ENCODE measurements around the gene PJA2. TPM values are rescaled to one million over a fixed set of nuclear protein-coding genes. Genes with fewer than 3 reads are reported as not detected.
A peak's percentile ranks its signal among the peaks of the same experiment; 100 is the strongest.

Gene PJA2
- total RNA-seq, 1 experiment from 2014 or later: 54.4 TPM

DNA sequence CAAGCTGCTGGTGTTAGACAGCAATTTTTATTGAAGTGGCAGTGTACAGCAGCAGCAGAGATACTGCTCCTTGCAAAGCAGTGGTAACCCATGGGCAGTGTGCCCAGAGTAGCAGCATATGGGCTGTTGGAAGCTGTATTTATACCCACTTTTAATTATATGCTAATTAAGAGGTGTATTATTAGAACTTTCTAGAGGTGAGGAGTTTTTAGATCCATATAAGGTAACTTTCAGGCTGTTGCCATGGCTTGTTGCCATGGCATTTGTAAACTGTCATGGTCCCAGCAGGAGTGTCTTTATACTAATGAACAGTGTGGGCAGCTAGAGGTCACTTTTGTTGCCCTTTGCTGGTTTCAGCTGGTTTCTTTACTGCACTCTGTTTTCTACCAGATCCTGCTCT is 3.7 kb upstream of the PJA2 start:
- Mint-ChIP-seq H3K4me1 (ENCODE audit: insufficient read depth, unreplicated experiment) (no peaks in the 10 kb centered on the region), H3K9me3 (ENCODE audit: unreplicated experiment) (no peaks in the 10 kb centered on the region), H3K27me3 (ENCODE audit: insufficient read depth, unreplicated experiment) (no peaks in the 10 kb centered on the region), H3K27ac (ENCODE audit: low read depth, unreplicated experiment) (no peak overlapping the region), H3K36me3 (ENCODE audit: insufficient read depth, unreplicated experiment) (no peaks in the 10 kb centered on the region), H3K4me3 (ENCODE audit: unreplicated experiment) (no peak overlapping the region)
- intact Hi-C loops (cut with micrococcal nuclease): no loop called here
- no TSS peak for BruUV-seq (replicated peaks)
- no peak for DNase-seq (ENCODE audit: unreplicated experiment)
- TF ChIP-seq, protein P1, sequence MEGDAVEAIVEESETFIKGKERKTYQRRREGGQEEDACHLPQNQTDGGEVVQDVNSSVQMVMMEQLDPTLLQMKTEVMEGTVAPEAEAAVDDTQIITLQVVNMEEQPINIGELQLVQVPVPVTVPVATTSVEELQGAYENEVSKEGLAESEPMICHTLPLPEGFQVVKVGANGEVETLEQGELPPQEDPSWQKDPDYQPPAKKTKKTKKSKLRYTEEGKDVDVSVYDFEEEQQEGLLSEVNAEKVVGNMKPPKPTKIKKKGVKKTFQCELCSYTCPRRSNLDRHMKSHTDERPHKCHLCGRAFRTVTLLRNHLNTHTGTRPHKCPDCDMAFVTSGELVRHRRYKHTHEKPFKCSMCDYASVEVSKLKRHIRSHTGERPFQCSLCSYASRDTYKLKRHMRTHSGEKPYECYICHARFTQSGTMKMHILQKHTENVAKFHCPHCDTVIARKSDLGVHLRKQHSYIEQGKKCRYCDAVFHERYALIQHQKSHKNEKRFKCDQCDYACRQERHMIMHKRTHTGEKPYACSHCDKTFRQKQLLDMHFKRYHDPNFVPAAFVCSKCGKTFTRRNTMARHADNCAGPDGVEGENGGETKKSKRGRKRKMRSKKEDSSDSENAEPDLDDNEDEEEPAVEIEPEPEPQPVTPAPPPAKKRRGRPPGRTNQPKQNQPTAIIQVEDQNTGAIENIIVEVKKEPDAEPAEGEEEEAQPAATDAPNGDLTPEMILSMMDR (IDR thresholded peaks at IDR 0.05; ENCODE audit: unreplicated experiment): no peak
- ChIA-PET CTCF (interaction anchor here (1.5 kb wide), 1 partner anchor 26 kb away, joined by 3 read pairs; no protein-coding TSS in a partner anchor), POLR2A (interaction anchor here (0.8 to 5.3 kb wide), 5 partner anchors 8 to 760 kb away, joined by 3 to 80 read pairs (median 3); no protein-coding TSS in a partner anchor)

DNA sequence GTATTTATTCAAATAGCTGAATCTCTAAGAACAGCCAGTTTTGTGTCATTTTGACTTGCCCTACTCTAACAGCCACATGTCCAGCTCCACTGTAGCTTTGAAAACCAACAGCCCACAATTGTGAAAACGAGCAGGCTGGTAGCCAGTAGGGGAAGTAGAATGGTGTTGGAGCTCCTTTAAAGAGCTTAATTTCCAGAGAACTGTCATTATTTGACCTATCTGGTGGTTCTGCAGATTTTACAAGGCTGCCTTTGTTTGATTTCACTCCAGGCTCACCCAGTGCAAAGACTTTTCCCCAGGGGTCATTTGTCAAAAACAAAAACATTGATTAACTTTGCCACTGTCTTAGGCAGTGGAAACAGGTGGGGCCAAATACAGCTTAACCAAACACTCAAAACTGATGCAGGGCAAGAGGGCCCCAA is 3.2 kb upstream of the PJA2 start:
- ChIA-PET POLR2A (interaction anchor here (0.7 to 5.3 kb wide), 6 partner anchors 8 to 759 kb away, joined by 3 to 80 read pairs (median 3); no protein-coding TSS in a partner anchor), CTCF (interaction anchor here (1.2 to 1.5 kb wide), 2 partner anchors 26 to 63 kb away, joined by 3 to 5 read pairs; no protein-coding TSS in a partner anchor)

DNA sequence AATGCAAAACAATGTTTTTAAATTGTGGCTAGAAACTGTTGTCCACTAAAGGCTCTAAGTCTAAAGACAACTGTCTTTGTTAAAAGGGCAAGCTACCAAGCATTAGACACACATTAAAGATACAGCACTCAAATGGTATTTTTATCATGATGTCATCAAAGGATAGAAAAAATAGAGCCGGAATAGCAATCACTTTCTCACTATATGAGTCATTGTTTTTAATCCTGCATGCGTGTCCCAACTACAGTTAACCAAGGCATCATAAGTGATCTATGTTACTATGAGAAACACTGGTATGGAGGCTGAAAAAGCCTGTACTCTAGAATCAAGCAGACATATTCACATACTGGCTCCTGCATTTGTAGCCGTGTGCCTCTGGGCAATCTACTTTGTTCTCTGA is 1.9 kb upstream of the PJA2 start:
- Mint-ChIP-seq H3K36me3 (ENCODE audit: insufficient read depth, unreplicated experiment) (no peaks in the 10 kb centered on the region), H3K9me3 (ENCODE audit: unreplicated experiment) (no peaks in the 10 kb centered on the region), H3K27me3 (ENCODE audit: insufficient read depth, unreplicated experiment) (no peaks in the 10 kb centered on the region), H3K27ac (ENCODE audit: low read depth, unreplicated experiment) (peak overlapping the region; percentile 98), H3K4me1 (ENCODE audit: insufficient read depth, unreplicated experiment) (peaks cover 4% of the 10 kb centered on the region), H3K4me3 (ENCODE audit: unreplicated experiment) (peak overlapping the region; percentile 99)
- CTCF ChIA-PET: interaction anchor here (0.7 to 1.5 kb wide), 4 partner anchors 28 to 682 kb away, joined by 3 to 5 read pairs (median 3); no protein-coding TSS in a partner anchor
- POLR2A ChIA-PET: interaction anchor here (0.5 to 5.3 kb wide), 8 partner anchors 9 to 683 kb away, joined by 3 to 80 read pairs (median 4); no protein-coding TSS in a partner anchor
- no TSS peak for BruUV-seq (replicated peaks)
- TF ChIP-seq, protein P1 (IDR thresholded peaks at IDR 0.05; ENCODE audit: unreplicated experiment): no peak
- intact Hi-C loops (cut with micrococcal nuclease): loop anchor here (2.0 kb wide), 1 partner anchor 57 kb away; no protein-coding TSS in a partner anchor
- peak; percentile 83 for DNase-seq (ENCODE audit: unreplicated experiment)

More for the DNA sequence above, 3.2 kb upstream of the PJA2 start:
- intact Hi-C loops (cut with micrococcal nuclease): no loop called here
- H3K9me3 Mint-ChIP-seq (ENCODE audit: unreplicated experiment): no peaks in the 10 kb centered on the region
- TF ChIP-seq, protein P1 (IDR thresholded peaks at IDR 0.05; ENCODE audit: unreplicated experiment): no peak
- H3K27ac Mint-ChIP-seq (ENCODE audit: low read depth, unreplicated experiment): no peak overlapping the region
- no peaks in the 10 kb centered on the region for H3K36me3 Mint-ChIP-seq (ENCODE audit: insufficient read depth, unreplicated experiment)
- no peak for DNase-seq (ENCODE audit: unreplicated experiment)
- H3K4me3 Mint-ChIP-seq (ENCODE audit: unreplicated experiment): no peak overlapping the region
- H3K4me1 Mint-ChIP-seq (ENCODE audit: insufficient read depth, unreplicated experiment): no peaks in the 10 kb centered on the region
- no peaks in the 10 kb centered on the region for H3K27me3 Mint-ChIP-seq (ENCODE audit: insufficient read depth, unreplicated experiment)
- no TSS peak for BruUV-seq (replicated peaks)

DNA sequence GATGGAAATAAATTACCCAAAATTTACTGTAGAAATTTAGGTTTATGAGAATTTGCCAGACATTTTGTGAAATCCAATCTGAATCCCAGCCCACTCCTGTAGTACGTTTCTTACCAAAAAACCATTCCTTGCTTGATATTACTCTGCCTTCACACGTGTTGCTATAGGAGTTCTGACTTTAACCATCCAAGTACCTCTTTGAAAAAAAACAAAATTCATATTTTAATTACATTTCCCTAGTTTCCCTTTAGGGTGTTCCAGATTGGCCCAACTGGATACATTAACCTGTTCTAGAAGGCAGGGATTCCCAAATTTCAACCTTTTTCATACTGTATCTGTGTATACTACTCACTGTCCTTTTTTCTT is 1.4 kb upstream of the PJA2 start:
- H3K36me3 Mint-ChIP-seq (ENCODE audit: insufficient read depth, unreplicated experiment): peaks cover 2% of the 10 kb centered on the region
- intact Hi-C loops (cut with micrococcal nuclease): loop anchor here (2.0 kb wide), 1 partner anchor 58 kb away; no protein-coding TSS in a partner anchor
- no peaks in the 10 kb centered on the region for H3K27me3 Mint-ChIP-seq (ENCODE audit: insufficient read depth, unreplicated experiment)
- TF ChIP-seq, protein P1 (IDR thresholded peaks at IDR 0.05; ENCODE audit: unreplicated experiment): no peak
- no TSS peak for BruUV-seq (replicated peaks)
- peak overlapping the region; percentile 99 for H3K4me3 Mint-ChIP-seq (ENCODE audit: unreplicated experiment)
- no peak for DNase-seq (ENCODE audit: unreplicated experiment)
- POLR2A ChIA-PET: interaction anchor here (0.5 to 5.3 kb wide), 17 partner anchors 10 to 683 kb away, joined by 3 to 80 read pairs (median 10); partner anchors contain the start of gene FER
- H3K4me1 Mint-ChIP-seq (ENCODE audit: insufficient read depth, unreplicated experiment): peaks cover 9% of the 10 kb centered on the region
- H3K9me3 Mint-ChIP-seq (ENCODE audit: unreplicated experiment): no peaks in the 10 kb centered on the region
- CTCF ChIA-PET: interaction anchor here (0.7 kb wide), 3 partner anchors 43 to 933 kb away, joined by 3 to 4 read pairs (median 3); no protein-coding TSS in a partner anchor
- peak overlapping the region; percentile 98 for H3K27ac Mint-ChIP-seq (ENCODE audit: low read depth, unreplicated experiment)
